Astrocyte (in vitro differentiated cells and primary cell): ENCODE measurements around the gene SPRING1.

ENCODE experiments used
- EZH2 ChIP-seq: IDR thresholded peaks from 2 replicates; pipeline ENCODE4 v1.6.1; 2012; ENCODE audit warnings: mild to moderate bottlenecking, low read length, inconsistent platforms; ENCODE audit not compliant: insufficient read depth
- TF ChIP-seq, protein P1 (sequence below): IDR thresholded peaks from 2 replicates; pipeline ENCODE4 v1.5.1; 2011; ENCODE audit warnings: low read depth, mild to moderate bottlenecking, inconsistent platforms, low read length, moderate library complexity; ENCODE audit not compliant: insufficient read depth

DNA sequence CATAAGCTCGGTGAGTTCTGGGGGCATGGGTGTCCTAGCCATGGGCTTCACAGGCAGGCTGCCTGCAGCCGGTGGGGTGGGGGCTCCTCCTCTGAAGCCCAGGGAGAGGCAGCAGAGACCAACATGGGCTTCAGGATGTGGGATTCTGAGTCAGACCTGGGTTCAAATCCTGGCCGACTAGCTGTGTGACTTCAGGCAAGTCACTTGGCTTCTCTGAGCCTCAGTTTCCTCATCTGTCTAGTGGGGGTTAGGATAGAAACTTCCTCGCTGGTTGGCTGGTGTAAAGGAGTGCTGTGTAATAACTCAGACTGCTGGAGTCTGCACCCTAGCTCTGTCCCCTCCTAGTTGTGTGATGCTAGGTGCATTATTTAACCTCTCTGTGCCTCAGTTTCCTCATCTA is 12.4 kb upstream of the SPRING1 start:
- TF ChIP-seq, protein P1, sequence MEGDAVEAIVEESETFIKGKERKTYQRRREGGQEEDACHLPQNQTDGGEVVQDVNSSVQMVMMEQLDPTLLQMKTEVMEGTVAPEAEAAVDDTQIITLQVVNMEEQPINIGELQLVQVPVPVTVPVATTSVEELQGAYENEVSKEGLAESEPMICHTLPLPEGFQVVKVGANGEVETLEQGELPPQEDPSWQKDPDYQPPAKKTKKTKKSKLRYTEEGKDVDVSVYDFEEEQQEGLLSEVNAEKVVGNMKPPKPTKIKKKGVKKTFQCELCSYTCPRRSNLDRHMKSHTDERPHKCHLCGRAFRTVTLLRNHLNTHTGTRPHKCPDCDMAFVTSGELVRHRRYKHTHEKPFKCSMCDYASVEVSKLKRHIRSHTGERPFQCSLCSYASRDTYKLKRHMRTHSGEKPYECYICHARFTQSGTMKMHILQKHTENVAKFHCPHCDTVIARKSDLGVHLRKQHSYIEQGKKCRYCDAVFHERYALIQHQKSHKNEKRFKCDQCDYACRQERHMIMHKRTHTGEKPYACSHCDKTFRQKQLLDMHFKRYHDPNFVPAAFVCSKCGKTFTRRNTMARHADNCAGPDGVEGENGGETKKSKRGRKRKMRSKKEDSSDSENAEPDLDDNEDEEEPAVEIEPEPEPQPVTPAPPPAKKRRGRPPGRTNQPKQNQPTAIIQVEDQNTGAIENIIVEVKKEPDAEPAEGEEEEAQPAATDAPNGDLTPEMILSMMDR = no peak
- TF ChIP-seq EZH2 = no peak
